Left ventricle myocardium inferior (tissue), 1 donor: Measurements from ENCODE around the gene MACROD2. TPM values are rescaled to one million over a fixed set of nuclear protein-coding genes. Genes with fewer than 3 reads are reported as not detected.

Experiments used
- DNase-seq: peaks from one replicate; pipeline ENCODE4 v3.0.0-alpha.2; 2020
- H3K27ac ChIP-seq: fragments of 200-600 bp; replicated peaks from 2 replicates; pipeline ENCODE4 v1.8.0; 2021
- H3K27me3 ChIP-seq: fragments of 200-600 bp; 2 replicates; pipeline ENCODE4 v1.8.0; 2021; ENCODE audit warnings: low read depth
- H3K36me3 ChIP-seq: fragments of 200-600 bp; 2 replicates; pipeline ENCODE4 v1.8.0; 2021
- H3K4me1 ChIP-seq: fragments of 200-600 bp; 2 replicates; pipeline ENCODE4 v1.8.0; 2021
- H3K4me3 ChIP-seq: fragments of 200-600 bp; 2 replicates; pipeline ENCODE4 v1.8.0; 2021; ENCODE audit warnings: mild to moderate bottlenecking, moderate library complexity
- H3K9me3 ChIP-seq: fragments of 200-600 bp; replicated peaks from 2 replicates; pipeline ENCODE4 v1.8.0; 2021
- intact Hi-C: fragments of 100-400 bp; cut with micrococcal nuclease; formaldehyde crosslinking; loops from one replicate; pipeline ENCODE4 v1.11.0; 2022
- total RNA-seq: library from RNA; stranded (reverse); fragmentation: NEBNext Ultra II Directional; extraction: Animal tissue kit (Norgen Biotek cat#: 25700); gene quantifications from one replicate; pipeline ENCODE4 v1.2.1, GENCODE V29; 2021
- TF ChIP-seq, protein P1 (sequence below): fragments of 200-600 bp; IDR thresholded peaks from 2 replicates; pipeline ENCODE4 v1.8.0; 2021; ENCODE audit warnings: antibody characterized with exemption, mild to moderate bottlenecking, borderline replicate concordance
- donor health status: DM: no; HTN: yes; CAD: no; lungs with severe emphysema.

Gene MACROD2
- total RNA-seq, 1 donor from 2014 or later, result 3.6 TPM

- H3K4me3 ChIP-seq, result no peak overlapping the region
- no peaks in the 10 kb centered on the region for H3K36me3 ChIP-seq
- no peaks in the 10 kb centered on the region for H3K4me1 ChIP-seq
- H3K27ac ChIP-seq, result no peak overlapping the region
- H3K27me3 ChIP-seq, result no peaks in the 10 kb centered on the region
- TF ChIP-seq, protein P1, sequence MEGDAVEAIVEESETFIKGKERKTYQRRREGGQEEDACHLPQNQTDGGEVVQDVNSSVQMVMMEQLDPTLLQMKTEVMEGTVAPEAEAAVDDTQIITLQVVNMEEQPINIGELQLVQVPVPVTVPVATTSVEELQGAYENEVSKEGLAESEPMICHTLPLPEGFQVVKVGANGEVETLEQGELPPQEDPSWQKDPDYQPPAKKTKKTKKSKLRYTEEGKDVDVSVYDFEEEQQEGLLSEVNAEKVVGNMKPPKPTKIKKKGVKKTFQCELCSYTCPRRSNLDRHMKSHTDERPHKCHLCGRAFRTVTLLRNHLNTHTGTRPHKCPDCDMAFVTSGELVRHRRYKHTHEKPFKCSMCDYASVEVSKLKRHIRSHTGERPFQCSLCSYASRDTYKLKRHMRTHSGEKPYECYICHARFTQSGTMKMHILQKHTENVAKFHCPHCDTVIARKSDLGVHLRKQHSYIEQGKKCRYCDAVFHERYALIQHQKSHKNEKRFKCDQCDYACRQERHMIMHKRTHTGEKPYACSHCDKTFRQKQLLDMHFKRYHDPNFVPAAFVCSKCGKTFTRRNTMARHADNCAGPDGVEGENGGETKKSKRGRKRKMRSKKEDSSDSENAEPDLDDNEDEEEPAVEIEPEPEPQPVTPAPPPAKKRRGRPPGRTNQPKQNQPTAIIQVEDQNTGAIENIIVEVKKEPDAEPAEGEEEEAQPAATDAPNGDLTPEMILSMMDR, result no peak
- intact Hi-C loops, result no loop called here
- DNase-seq, result no peak
- H3K9me3 ChIP-seq, result no peaks in the 10 kb centered on the region
Observed at GRCh38 chr20:14785065-14785743, 789.9 kb downstream of the MACROD2 start.

GRCh38 chr20:14790190-14790589, 794.9 kb downstream of the MACROD2 start:
- Histone ChIP-seq H3K36me3 (no peaks in the 10 kb centered on the region), H3K27ac (no peak overlapping the region), H3K4me1 (no peaks in the 10 kb centered on the region), H3K27me3 (no peaks in the 10 kb centered on the region), H3K9me3 (no peaks in the 10 kb centered on the region), H3K4me3 (no peak overlapping the region)
- TF ChIP-seq, protein P1, result no peak
- DNase-seq, result no peak
- intact Hi-C loops, result no loop called here

DNA sequence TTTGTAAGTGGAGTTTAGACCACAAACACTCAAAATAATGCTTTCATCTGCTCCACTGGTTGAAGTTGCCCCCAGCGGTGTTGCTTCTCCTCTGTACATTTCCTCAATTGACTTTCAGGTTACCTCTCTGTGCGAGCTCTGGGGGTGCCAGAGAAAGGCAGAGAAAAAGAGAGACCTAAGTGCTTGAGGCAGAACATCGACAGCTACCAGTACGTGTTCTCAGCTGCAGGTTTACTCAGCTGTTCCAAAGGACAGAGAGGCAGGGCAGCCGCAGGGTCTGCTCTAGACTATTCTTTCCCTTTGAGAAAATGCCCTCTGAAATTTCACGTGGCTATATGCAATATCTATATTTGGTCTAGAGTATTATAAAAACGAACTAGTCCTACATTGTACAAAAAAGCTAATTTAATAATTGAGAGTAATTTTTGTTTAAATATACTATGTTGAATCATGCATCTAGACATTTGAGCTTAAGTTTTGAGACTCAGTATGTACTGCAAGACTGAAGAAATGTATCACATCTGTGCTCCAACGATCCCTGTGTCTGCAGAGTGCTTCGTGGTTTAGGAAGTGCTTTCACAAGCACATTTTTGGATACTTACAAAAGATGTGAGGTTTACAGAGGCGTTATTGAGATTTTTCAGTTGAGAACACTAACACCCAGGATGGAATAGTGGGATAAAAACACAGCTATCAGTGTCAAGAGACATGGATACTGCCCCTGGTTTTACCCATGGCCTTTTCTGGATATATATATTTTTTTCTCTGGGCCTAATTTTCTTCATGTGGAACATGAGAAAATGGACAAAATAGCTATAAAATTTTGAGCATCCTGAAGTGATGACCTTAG, 795.7 kb downstream of the MACROD2 start:
- Histone ChIP-seq H3K4me3 (no peak overlapping the region), H3K27ac (no peak overlapping the region), H3K36me3 (no peaks in the 10 kb centered on the region), H3K4me1 (no peaks in the 10 kb centered on the region), H3K9me3 (no peaks in the 10 kb centered on the region), H3K27me3 (no peaks in the 10 kb centered on the region)
- intact Hi-C loops, result no loop called here
- TF ChIP-seq, protein P1, result no peak
- DNase-seq, result no peak

DNA sequence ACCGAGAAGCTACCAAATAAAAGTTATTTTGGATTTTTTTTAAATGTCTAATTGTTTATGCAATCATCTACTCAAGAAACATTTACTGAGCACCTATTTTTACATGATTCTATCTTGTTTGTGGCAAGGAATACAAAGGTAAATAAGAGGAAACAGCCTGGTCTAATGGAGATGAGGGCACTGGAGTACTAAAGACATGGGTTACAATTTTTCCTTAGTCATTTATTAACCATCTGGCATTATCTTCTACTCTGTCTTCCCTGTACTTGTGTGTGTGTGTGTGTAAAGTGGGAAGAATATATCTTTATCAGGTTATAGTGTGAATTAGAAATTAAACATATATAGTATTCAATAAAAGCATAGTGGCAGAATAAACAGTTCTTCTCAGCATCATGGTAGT, 797.6 kb downstream of the MACROD2 start:
- intact Hi-C loops, result no loop called here
- no peak overlapping the region for H3K4me3 ChIP-seq
- H3K9me3 ChIP-seq, result no peaks in the 10 kb centered on the region
- TF ChIP-seq, protein P1, result no peak
- DNase-seq, result no peak
- no peak overlapping the region for H3K27ac ChIP-seq
- no peaks in the 10 kb centered on the region for H3K36me3 ChIP-seq
- H3K27me3 ChIP-seq, result no peaks in the 10 kb centered on the region
- no peaks in the 10 kb centered on the region for H3K4me1 ChIP-seq

GRCh38 chr20:14799545-14800216, 804.4 kb downstream of the MACROD2 start:
- Histone ChIP-seq H3K9me3 (no peaks in the 10 kb centered on the region), H3K4me3 (no peak overlapping the region), H3K27ac (no peak overlapping the region), H3K27me3 (no peaks in the 10 kb centered on the region), H3K36me3 (no peaks in the 10 kb centered on the region), H3K4me1 (no peaks in the 10 kb centered on the region)
- TF ChIP-seq, protein P1, result no peak
- DNase-seq, result no peak
- intact Hi-C loops, result no loop called here
